Left hindlimb (tissue), 1 donor: Measurements from ENCODE around the gene EPS8.

ENCODE experiments used
- DNase-seq: peaks from one replicate; pipeline ENCODE4 v3.0.0-alpha.2; 2018

EPS8 gene

DNA sequence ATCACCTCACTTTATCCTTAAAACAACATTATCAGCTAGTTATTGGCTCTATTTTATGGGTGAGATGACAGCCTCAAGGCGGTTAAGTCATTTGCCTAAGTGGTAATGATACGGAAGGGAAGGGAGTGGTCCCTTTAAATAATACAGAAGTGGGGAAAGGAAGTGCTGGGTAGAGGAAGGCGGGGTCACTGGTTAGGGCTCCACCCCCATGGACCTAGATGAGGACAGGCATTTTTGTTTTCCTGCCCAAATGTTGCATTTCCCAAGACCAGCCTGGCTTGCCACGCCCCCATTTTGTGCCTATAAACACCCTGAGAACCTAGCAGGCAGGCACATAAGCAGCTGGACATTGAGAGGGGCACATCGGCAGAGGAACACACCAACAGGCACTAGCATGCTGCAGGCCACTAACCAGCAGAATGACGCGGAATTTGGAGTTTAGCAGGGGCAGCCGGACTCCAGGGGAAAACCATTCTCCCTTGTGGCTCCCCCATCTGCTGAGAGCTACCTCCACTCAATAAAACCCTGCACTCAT is 100.9 kb downstream of the EPS8 start:
- DNase-seq: peak; percentile 42

DNA sequence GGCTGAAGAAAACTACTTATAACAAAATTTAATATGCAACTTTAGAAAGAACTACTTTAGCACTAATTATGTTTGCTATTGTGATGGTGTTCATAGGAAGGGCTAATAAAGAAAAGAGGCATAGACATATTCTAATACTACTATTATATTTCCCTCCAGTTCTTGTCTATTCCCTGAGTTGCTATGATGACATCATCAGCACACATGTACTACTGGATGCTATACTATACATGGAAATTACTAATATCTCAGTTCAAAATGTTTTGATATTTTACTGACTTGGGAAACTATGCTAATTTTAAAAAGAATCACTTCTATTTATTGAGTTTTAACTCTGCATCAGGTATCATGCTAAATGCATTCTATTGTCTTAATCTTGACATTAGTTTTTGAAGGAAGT is 101.6 kb downstream of the EPS8 start:
- DNase-seq: no peak

DNA sequence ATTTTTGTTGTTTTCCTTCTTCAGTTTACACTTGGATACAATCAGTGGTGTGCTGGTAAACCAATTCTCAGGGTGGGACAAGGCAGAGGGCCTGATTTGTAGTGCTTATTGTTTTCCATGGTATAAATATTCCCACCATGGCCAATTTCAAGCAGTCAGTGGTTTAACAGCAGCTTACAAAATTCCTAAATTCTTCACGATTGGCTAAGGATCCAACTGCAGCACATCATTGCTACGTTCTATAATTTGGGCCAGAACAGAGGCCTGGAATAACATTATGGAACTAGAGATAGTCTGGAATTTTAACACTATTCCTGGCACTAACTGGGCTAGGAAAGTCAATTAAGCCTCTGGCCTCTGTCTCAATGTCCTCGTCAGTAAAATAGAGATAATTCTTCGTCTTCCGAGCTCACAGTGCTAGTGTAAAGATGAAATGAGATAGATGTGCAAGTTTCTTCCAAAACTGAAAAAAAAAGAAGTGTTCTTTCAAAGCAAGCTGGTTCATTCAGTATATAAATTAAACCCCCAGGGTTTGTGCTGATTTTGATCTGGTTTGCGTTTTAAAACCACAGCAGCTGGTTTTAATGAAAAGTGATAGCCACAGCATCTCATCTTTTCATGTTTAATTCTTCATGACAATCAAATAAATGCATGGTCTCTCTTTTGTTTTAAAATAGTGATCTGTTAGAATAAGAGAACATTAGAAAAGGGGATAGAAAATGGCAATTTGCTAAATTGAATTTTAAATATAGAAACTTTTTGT is 104.1 kb downstream of the EPS8 start:
- no peak for DNase-seq

DNA sequence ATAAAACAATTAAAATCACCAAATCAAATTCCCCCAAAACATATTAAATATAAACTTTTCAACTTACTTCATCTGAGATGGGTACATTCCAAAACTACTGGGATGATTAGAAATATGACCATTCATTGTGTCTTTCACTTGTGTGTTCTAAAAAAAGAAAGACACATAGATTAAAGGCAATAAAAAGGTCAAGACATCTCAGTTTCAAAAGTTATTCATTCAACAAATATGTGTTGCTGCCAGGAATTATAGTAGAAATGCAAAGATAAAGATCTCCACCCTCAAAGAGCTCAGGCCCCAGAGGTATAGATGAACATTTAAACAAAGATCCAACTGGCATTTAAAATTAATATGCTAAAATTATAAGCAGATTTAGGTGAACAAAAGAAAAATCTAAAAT is 106.4 kb downstream of the EPS8 start:
- no peak for DNase-seq

DNA sequence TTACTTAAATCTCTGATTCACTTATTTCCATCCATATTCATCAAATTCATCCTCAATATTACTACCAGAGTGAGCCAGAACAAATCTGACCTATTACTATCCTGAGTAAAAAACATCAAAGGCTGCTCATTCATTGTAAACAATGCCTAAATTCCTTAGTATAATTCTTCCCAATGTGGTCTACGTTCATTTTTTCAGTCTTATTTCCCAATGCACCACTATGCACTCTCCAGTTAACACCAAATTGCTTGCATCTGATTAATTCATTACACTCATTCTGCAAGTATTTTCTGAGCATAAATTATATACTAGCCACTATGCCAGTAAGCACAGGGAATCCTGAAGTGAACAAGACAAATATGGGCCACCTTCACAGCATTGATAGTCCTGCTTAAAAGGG is 110.0 kb downstream of the EPS8 start:
- DNase-seq: no peak

DNA sequence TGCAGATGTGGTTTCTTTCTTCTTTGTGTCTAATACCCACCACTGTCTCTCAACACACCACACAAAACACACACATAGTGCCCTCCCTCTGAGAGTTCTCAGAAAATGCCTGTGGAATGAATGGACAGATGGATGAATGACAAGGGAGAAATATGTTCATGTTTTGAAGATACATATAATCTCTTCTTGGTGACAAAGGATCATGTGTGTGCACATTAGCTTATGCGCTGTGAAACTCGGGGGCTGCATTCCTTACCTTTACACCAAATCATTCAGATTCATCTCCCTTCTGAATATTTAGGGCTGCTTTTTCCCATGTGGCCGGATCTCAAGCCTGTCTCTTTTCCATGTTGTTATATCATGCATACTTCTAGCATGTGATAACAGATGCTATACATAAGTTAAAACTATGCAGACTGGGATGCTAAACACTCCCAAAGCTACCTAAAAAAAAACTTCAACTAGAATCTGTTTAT is 111.4 kb downstream of the EPS8 start:
- no peak for DNase-seq

DNA sequence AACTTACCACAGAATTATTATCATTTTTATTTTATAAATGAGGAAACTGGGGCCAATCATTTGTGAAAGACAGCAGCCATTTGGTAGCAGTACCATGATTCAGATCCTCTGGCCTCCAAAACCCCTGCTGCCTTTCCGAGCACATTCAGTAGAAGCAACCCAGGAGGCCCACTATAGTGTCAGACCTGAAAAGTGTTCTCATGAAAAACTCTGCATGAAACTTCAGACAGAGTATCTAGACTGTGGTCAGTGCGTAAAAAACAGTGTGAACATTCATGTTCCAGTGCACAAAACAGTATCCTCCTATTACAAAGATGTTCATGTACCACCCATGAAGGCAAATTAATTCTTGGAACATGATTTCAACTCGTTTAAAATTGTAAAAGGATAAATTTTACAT is 112.0 kb downstream of the EPS8 start:
- DNase-seq: no peak

DNA sequence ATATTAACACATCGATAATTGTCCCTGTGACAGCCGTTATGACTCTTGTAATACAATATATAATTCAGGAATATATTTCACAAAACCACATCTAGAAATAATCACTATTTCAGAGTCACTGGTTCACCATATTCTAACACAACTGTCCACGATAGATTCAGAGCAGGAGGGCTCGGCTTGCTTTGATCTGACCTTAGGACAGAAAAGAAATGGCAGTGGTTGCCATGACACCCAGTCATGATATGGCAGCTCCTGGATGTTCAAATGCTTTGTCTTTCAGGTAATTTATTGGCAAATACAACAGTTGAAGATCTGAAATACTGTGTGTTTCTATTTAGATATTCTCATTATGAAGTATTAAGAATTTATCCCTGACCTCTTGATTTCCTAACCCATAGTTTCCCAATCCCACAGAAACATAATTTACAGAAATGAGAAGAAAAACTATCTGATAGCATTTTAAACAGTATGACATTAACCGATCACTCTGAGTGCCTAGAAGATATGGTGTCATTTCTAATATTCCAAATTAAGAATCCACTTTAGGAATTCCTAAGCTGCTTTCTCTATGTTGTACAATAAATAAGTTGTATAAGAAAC is 116.4 kb downstream of the EPS8 start:
- DNase-seq: no peak

DNA sequence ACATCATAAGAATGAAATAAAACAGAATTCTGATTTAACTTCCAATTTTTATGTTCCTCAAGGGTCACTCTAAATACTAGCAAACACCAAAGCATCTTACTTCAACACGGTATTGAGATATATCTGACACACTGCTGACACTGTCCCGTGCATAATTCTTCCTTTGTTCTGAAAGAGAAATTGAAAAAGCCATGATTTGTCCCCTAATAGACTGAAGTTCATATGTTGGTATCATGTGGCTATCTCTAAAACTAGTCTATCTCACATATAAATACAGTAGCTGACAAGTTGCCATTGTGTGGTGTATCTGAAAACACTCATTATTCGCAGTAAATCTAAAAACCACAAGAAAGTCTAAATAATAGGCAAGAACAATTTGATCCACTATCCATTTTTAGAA is 118.4 kb downstream of the EPS8 start:
- DNase-seq: no peak

DNA sequence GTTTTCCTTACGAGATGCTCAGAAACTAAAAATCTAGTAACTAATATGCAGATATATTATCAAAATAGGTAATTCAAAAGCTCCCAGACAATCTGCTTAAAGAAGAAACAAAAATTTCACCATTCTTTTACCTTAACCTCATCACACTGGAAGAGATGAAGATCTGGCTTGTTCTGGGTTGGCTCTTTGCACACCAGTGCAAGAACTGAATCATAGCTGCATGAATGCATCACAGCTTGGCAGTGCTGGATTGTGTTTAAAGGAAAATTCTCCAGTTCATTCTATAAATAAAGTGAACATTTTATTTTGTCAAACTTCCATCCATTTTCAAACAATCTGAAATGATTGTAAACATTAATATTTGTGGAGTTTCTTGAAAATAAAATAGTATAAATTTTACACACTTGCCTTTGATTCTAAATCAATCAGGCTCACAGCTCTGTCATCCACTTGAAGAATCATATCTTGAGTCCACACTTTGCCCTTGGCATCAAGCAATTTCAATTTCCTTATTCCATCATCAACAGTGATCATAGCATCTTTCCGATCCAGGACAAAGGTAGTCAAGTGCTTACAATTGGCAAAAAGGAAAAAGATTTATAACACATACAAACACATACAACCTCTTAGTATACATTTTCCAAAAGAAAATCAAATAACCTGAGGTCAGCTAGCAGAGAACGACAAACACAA is 119.8 kb downstream of the EPS8 start:
- no peak for DNase-seq

DNA sequence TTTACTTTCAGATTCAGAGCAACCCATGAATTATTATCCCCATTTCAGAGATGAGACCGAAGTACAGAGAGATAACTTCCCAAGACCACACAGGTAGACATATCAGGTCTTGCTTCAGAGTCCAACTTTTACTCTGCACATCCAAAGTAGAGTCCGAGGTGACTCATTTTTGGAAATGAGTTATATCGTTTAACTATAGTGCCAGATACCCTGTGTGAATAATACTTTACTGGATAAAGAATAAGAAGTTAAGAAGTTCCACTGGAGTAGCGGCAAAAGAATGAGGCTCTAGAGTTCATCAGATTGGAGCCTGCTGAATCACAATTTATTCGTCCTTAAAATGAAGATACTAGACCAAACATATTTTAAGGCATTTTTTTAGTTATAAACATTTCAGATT is 124.7 kb downstream of the EPS8 start:
- no peak for DNase-seq

DNA sequence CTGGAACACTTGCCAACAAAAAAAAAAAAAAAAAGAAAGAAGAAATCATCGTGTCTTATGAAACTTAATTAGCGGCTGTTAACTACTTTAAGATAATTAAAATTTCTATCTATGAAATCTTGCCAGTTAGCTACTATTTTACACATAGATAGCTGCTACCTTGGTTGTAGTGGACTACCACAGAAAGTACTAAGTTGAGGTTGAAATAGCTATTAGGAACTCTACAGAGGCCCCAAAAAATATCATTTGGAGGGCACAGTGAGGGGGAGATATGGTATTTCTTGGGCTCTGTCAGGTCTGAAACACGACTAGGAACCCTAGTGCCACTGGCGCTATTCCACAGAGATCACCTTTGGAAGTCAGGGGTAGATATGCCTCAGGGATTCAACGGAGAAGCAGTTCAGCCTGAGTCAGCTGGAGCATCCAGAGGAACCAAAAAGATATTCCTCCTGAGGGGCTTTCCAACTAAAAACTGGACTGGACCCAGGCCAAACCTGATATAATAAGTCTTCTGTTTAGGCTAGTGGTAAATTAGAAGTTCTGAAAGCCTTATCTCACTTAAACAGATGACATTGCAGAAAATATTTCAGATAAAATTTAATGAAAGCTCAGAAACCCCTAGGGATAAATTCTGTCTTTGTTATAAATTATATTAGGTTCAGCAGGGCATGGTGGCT is 126.1 kb downstream of the EPS8 start:
- no peak for DNase-seq

DNA sequence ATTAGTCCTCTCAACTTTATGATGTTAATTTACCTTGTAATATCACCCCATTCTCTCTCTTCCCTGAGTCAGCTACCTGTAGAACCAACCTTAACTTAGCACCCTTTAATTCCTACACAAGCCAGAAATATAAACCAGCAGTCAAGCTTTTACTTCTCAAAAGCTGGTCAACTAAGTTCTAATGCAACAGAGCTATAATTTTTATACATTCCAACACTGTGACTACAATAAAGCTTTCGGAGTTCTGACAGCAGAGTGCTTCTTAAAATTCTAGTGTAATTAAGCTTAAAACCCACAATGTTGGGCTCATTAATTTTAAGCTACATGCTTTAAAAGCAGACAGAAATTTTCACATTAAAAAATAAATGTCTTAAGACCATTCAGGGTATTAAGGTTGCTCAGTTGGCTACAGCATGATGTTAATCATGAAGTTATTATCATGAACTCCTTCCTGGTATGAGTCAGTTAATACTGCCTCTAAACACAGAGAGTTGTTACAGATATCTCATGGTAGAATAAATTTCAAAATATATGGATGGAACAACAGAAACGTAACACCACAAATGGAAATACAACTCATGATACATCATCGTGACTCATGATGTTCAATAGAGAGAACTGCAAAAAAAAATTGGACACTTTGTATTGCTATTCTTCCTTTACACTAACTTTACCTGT is 126.7 kb downstream of the EPS8 start:
- no peak for DNase-seq

DNA sequence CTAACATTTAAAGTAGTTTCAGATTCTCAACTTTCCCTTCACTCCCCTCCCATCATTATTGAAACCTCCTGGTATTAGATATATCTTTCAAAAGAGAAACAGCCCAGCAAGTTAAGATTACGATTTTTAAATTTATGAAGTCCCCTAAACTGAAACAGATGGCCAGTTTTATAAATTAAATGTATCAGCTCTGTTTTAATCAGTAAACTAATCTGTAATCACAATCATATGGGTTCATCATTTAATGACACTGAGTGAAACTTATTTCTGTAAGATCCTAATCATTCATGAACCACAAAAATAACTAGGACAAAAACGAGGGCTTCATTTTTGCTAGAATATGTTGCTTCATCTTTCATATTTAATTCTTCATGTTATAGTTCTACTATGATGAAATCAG is 137.8 kb downstream of the EPS8 start:
- no peak for DNase-seq

DNA sequence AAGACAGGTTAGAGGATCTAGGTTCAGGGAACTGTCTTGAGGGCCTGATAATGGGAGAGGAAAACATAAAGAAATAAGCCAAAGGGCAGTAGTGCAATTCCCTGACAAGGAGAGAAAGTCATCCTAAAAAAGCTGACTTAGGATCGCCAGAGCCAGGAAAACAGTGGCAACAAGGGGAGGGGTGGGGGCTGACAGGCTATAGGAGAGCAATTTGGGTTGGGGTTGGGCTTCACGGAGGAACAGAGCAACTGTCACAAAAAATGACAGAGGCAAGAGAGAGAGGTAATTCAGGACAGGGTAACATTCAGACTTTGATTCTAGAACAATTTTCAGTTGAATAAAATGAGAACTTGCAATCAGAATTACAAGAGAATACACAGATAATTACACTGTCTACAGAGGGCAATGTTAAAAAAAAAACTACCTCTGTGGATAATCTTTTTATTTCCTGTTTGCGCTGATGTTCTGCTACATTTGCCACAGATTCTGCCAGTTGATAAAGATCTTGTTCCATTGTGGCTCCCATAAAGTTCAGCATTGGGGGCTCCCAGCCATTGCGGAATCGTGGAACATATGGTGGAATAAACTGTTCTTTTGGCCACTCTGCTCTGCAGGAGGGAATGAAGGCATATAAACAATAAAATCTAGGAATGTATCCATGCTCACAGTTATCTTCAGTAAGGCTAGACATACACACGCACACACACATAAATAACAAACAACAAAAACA is 138.6 kb downstream of the EPS8 start:
- no peak for DNase-seq

DNA sequence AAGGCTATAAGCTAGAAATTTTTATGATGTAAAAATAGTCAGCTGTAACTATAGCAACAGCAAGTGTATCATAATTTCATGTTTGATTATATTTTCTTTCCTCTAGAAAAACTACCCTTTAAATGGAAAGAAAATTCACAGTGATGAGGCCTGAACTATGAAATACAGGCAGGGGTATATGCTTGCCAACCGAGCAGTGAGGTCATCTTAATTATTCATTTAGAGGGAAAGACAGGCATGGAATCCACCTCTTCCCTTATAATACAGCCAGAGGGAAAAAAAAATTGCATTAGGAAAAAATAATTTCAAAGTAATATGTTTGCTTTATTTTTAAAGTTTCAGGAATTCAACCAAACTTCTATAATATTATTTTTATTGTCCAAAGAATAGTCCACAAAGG is 139.8 kb downstream of the EPS8 start:
- no peak for DNase-seq

DNA sequence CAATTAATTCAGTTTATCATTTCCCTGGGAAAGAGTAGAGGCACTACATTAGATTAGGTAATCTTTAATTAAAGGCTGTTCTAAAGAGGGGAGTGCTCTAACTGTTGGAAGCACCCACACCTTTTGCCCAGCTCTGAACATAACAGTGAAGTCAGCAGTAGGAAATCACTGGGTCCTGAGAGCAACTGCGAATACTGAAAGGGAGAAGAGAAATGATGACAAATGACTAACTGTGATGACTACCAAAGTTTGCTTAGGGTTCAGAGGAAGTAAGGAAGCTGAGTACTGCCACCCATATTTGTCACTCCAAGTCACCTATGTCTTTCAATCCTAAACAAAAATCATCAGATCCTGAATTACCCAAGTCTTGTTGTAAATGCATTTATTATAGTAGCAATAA is 140.6 kb downstream of the EPS8 start:
- DNase-seq: no peak

DNA sequence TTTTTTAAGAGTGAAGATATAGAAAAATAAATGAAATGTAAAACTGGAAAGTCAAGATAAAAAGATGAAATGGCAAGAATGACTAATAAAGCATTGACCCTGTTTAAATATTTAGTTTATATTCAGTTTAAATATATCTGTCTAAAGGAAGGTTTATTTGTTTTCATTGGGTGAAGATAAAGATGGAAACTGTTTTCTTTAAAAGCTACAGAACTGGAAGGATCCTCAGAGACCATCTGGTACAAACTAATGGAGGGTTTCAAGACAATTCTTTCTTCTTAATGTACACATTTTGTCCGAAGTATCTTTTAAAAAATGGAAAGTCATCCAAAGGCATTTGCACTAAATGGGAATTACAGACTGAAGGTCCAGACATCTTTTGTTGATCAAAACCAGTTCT is 142.6 kb downstream of the EPS8 start:
- no peak for DNase-seq

DNA sequence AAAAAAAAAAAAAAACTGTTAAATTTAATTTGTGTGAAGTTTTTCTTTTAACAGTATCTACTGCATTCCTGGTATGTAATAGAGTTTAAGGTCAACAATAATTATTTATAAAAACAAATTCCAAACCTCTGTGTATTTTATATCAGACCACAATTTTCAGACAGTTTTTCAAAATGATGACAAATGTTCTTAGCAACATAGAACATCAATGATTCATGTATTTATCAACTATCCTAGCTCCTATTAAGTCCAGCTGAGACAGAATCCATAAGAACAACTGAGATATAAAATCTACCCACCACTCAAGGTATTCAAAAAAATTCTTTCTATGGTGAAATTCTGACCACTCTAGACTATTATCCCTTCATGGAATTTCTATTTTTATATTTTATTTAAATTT is 144.5 kb downstream of the EPS8 start:
- DNase-seq: no peak

DNA sequence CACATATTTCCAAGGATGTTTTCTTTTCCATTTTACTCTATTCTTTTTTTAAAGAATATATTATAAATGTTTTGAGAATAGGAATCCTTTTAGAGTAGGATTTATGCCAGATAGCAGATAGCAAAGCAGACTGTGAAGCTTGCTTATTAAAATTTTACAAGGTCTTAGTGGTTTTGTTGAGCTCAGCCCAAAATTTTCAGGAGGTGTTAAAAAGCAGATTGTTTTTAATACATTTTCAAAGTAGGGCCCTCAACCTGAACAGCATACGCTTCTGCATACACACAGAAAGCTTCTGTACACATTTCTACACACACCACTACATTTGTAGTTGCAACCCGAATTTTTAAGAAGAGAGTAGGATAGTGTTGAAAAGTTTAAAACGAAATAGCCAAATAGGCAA is 151.0 kb downstream of the EPS8 start:
- no peak for DNase-seq

DNA sequence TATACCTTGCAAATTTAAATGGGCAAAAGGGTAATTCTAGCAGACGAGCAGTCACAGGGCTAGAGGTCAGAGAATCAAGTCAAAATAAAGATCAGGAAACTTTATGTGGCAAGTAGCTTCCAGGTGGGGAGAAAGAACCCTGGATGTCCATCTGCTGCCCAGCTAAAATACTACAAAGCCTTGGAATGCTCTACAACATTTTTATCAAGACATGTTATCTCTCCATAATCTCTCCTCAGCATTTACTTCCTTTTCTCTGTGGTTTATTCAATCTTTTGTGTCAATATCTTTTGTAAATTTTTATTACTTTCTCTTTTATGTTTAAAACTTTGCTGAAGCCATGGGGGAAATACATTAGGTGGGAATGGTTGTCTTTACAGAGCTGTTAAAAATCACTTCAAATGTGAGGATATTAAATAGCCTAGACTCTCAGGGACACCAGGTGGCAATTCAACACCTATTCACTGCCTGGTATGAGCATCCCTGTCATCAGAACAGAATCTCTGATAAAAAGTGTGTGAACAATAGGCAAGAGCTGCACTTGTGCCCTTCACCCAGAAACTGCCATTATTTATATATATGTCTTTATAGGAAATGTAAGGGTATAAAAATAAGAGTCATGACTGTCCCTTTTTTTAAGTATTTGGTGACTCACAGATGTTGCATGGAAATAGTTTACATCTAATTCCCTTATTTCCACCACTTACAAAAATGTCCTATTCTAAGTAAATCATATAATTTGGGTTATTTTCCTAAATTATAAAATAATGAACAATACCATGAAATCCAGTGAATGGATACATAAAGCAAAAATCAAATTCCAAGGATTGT is 152.9 kb downstream of the EPS8 start:
- DNase-seq: no peak
